ENCODE measurements around the gene DNAI1.
"Not testable (repeated sequence)": the region's sequence is repeated elsewhere in the genome, so short reads cannot be mapped to it uniquely, and the experiment has no call there.

The DNAI1 gene

GRCh38 chr9:34458013-34458958 lies at the start of gene DNAI1, which contains the start of gene FAM219A:
TSS of gene DNAI1 (plus strand) at chr9:34458805. CDS start at chr9:34459006, 201 bp downstream.
TSS of gene FAM219A (minus strand) at chr9:34458570. CDS start at chr9:34458263, 307 bp downstream.
- DNase-seq (ENCODE audit: low read depth, low spot score) = peak; percentile 92
- peak within 1 kb of the TSS; percentile 54 for H3K27ac ChIP-seq

- H3K27ac ChIP-seq = no peak overlapping the region
- DNase-seq (ENCODE audit: low read depth, low spot score) = no peak
Observed at GRCh38 chr9:34409154-34409553, 49.5 kb upstream of the DNAI1 start.

- H3K27ac ChIP-seq = no peak overlapping the region
- DNase-seq (ENCODE audit: low read depth, low spot score) = no peak
Observed at GRCh38 chr9:34412336-34412735, 46.3 kb upstream of the DNAI1 start.

GRCh38 chr9:34413231-34413852 lies 45.3 kb upstream of the DNAI1 start:
- no peak for DNase-seq (ENCODE audit: low read depth, low spot score)

GRCh38 chr9:34417734-34418133 lies 40.9 kb upstream of the DNAI1 start:
- DNase-seq (ENCODE audit: low read depth, low spot score) = no peak
- no peak overlapping the region for H3K27ac ChIP-seq

More at GRCh38 chr9:34413231-34413852, 45.3 kb upstream of the DNAI1 start:
- no peak overlapping the region for H3K27ac ChIP-seq

- no peak for DNase-seq (ENCODE audit: low read depth, low spot score)
- H3K27ac ChIP-seq = no peak overlapping the region
Observed at GRCh38 chr9:34419716-34420504, 38.7 kb upstream of the DNAI1 start.

- H3K27ac ChIP-seq = no peak overlapping the region
- DNase-seq (ENCODE audit: low read depth, low spot score) = no peak
Observed at GRCh38 chr9:34426347-34427074, 32.1 kb upstream of the DNAI1 start.

GRCh38 chr9:34428325-34428958 lies 30.2 kb upstream of the DNAI1 start:
- no peak overlapping the region for H3K27ac ChIP-seq
- no peak for DNase-seq (ENCODE audit: low read depth, low spot score)

- DNase-seq (ENCODE audit: low read depth, low spot score) = peak; percentile 55
- no peak overlapping the region for H3K27ac ChIP-seq
Observed at GRCh38 chr9:34430843-34431437, 27.7 kb upstream of the DNAI1 start.

- no peak for DNase-seq (ENCODE audit: low read depth, low spot score)
- no peak overlapping the region for H3K27ac ChIP-seq
Observed at GRCh38 chr9:34431667-34432066, 26.9 kb upstream of the DNAI1 start.

- no peak for DNase-seq (ENCODE audit: low read depth, low spot score)
- H3K27ac ChIP-seq = no peak overlapping the region
Observed at GRCh38 chr9:34437006-34437925, 21.3 kb upstream of the DNAI1 start.

GRCh38 chr9:34437926-34438307 lies 20.7 kb upstream of the DNAI1 start:
- DNase-seq (ENCODE audit: low read depth, low spot score); H3K27ac ChIP-seq: not testable (repeated sequence)

GRCh38 chr9:34438465-34438864 lies 20.1 kb upstream of the DNAI1 start:
- not testable (repeated sequence) for H3K27ac ChIP-seq; DNase-seq (ENCODE audit: low read depth, low spot score)

- H3K27ac ChIP-seq = no peak overlapping the region
- no peak for DNase-seq (ENCODE audit: low read depth, low spot score)
Observed at GRCh38 chr9:34440017-34440416, 18.6 kb upstream of the DNAI1 start.

- no peak for DNase-seq (ENCODE audit: low read depth, low spot score)
- H3K27ac ChIP-seq = no peak overlapping the region
Observed at GRCh38 chr9:34442770-34443169, 15.8 kb upstream of the DNAI1 start.

GRCh38 chr9:34443533-34443932 lies 15.1 kb upstream of the DNAI1 start:
- no peak for DNase-seq (ENCODE audit: low read depth, low spot score)
- H3K27ac ChIP-seq = no peak overlapping the region

- no peak for DNase-seq (ENCODE audit: low read depth, low spot score)
- no peak overlapping the region for H3K27ac ChIP-seq
Observed at GRCh38 chr9:34443976-34444375, 14.6 kb upstream of the DNAI1 start.

- no peak for DNase-seq (ENCODE audit: low read depth, low spot score)
- no peak overlapping the region for H3K27ac ChIP-seq
Observed at GRCh38 chr9:34446468-34446891, 12.1 kb upstream of the DNAI1 start.
